H9 (cell line): Measurements from ENCODE around the gene ANXA1. TPM values are rescaled to one million over a fixed set of nuclear protein-coding genes. Genes with fewer than 3 reads are reported as not detected.

Experiments
- DNase-seq: peaks from one replicate; pipeline ENCODE4 v3.0.0-alpha.2; 2017
- H2AFZ ChIP-seq: one replicate; pipeline ENCODE4 v1.6.1; 2013; ENCODE audit warnings: mild to moderate bottlenecking, low read length, control low read depth, moderate library complexity
- H2AK5ac ChIP-seq: 2 replicates; pipeline ENCODE4 v1.6.1; 2013; ENCODE audit warnings: low read length, control low read depth, mixed read lengths; ENCODE audit not compliant: insufficient read length
- H2BK120ac ChIP-seq: one replicate; pipeline ENCODE4 v1.6.1; 2013; ENCODE audit warnings: low read depth, mild to moderate bottlenecking, low read length, control low read depth, inconsistent platforms; ENCODE audit not compliant: poor library complexity, severe bottlenecking
- H2BK12ac ChIP-seq: 2 replicates; pipeline ENCODE4 v1.6.1; 2013; ENCODE audit warnings: low read length, control low read depth, mixed read lengths, low read depth; ENCODE audit not compliant: insufficient read length
- H2BK15ac ChIP-seq: 2 replicates; pipeline ENCODE4 v1.6.1; 2013; ENCODE audit warnings: low read depth, low read length, control low read depth
- H2BK20ac ChIP-seq: one replicate; pipeline ENCODE4 v1.6.1; 2013; ENCODE audit warnings: low read depth, mild to moderate bottlenecking, low read length, control low read depth, inconsistent platforms; ENCODE audit not compliant: poor library complexity, severe bottlenecking
- H2BK5ac ChIP-seq: 2 replicates; pipeline ENCODE4 v1.6.1; 2013; ENCODE audit warnings: low read length, control low read depth, mixed read lengths; ENCODE audit not compliant: insufficient read length
- H3K14ac ChIP-seq: 2 replicates; pipeline ENCODE4 v1.6.1; 2013; ENCODE audit warnings: low read length, control low read depth; ENCODE audit not compliant: insufficient read depth
- H3K18ac ChIP-seq: 2 replicates; pipeline ENCODE4 v1.6.1; 2013; ENCODE audit warnings: low read depth, mild to moderate bottlenecking, mixed read lengths, low read length, control low read depth; ENCODE audit not compliant: insufficient read length
- H3K23ac ChIP-seq: 2 replicates; pipeline ENCODE4 v1.6.1; 2013; ENCODE audit warnings: low read length, control low read depth, mixed read lengths, low read depth; ENCODE audit not compliant: insufficient read length
- H3K23me2 ChIP-seq: 2 replicates; pipeline ENCODE4 v1.6.1; 2013; ENCODE audit warnings: low read depth, mild to moderate bottlenecking, mixed read lengths, low read length, control low read depth; ENCODE audit not compliant: insufficient read length, poor library complexity, severe bottlenecking
- H3K27ac ChIP-seq: 2 replicates; pipeline ENCODE4 v1.5.1; 2013; ENCODE audit warnings: low read length, control low read depth, mixed read lengths, low read depth; ENCODE audit not compliant: insufficient read length
- H3K27me3 ChIP-seq: 2 replicates; pipeline ENCODE4 v1.6.1; 2013; ENCODE audit warnings: low read length, control low read depth, inconsistent platforms; ENCODE audit not compliant: insufficient read depth
- H3K4ac ChIP-seq: 2 replicates; pipeline ENCODE4 v1.6.1; 2013; ENCODE audit warnings: low read depth, mild to moderate bottlenecking, control low read depth, inconsistent platforms, low read length, moderate library complexity
- H3K4me1 ChIP-seq: 2 replicates; pipeline ENCODE4 v1.6.1; 2013; ENCODE audit warnings: low read length, control low read depth, inconsistent platforms; ENCODE audit not compliant: insufficient read depth
- H3K4me2 ChIP-seq: 2 replicates; pipeline ENCODE4 v1.6.1; 2013; ENCODE audit warnings: low read length, control low read depth, mixed read lengths; ENCODE audit not compliant: insufficient read length, insufficient read depth
- H3K56ac ChIP-seq: 2 replicates; pipeline ENCODE4 v1.6.1; 2013; ENCODE audit warnings: low read depth, mild to moderate bottlenecking, mixed read lengths, low read length, control low read depth; ENCODE audit not compliant: insufficient read length
- H3K79me1 ChIP-seq: 2 replicates; pipeline ENCODE4 v1.6.1; 2013; ENCODE audit warnings: low read depth, mild to moderate bottlenecking, moderate library complexity, low read length, control low read depth, inconsistent platforms; ENCODE audit not compliant: insufficient read depth, poor library complexity, severe bottlenecking
- H3K79me2 ChIP-seq: 2 replicates; pipeline ENCODE4 v1.6.1; 2013; ENCODE audit warnings: low read length, control low read depth, inconsistent platforms; ENCODE audit not compliant: insufficient read depth
- H3K9ac ChIP-seq: 2 replicates; pipeline ENCODE4 v1.6.1; 2013; ENCODE audit warnings: low read length, control low read depth, mixed read lengths; ENCODE audit not compliant: insufficient read length; ENCODE audit errors: extremely low read depth
- H3K9me3 ChIP-seq: one replicate; pipeline ENCODE4 v1.6.1; 2013; ENCODE audit warnings: low read depth, low read length, inconsistent platforms; ENCODE audit not compliant: control insufficient read depth
- H3T11ph ChIP-seq: one replicate; pipeline ENCODE4 v1.6.1; 2013; ENCODE audit warnings: mild to moderate bottlenecking, low read length, control low read depth, inconsistent platforms
- H4K20me1 ChIP-seq: one replicate; pipeline ENCODE4 v1.6.1; 2013; ENCODE audit not compliant: control insufficient read depth, insufficient read length, insufficient read depth
- H4K5ac ChIP-seq: 2 replicates; pipeline ENCODE4 v1.6.1; 2013; ENCODE audit warnings: low read depth, mild to moderate bottlenecking, mixed read lengths, low read length, control low read depth; ENCODE audit not compliant: insufficient read length
- H4K8ac ChIP-seq: replicated peaks from 2 replicates; pipeline ENCODE4 v1.6.1; 2013; ENCODE audit warnings: low read length, control low read depth, mixed read lengths, low read depth; ENCODE audit not compliant: insufficient read length
- H4K91ac ChIP-seq: 2 replicates; pipeline ENCODE4 v1.6.1; 2013; ENCODE audit warnings: low read depth, mild to moderate bottlenecking, moderate library complexity, mixed read lengths, low read length, control low read depth; ENCODE audit not compliant: insufficient read length
- H3K27ac Mint-ChIP-seq, 3 experiments: 2 replicates in 2 of 3; 3 replicates in 1 of 3; pipeline ENCODE4 v1.8.0; 2020 to 2021; ENCODE audit warnings: mixed read lengths in 3 of 3, mild to moderate bottlenecking in 1 of 3, moderate library complexity in 1 of 3
- H3K27me3 Mint-ChIP-seq: 2 replicates; pipeline ENCODE4 v1.8.0; 2021; ENCODE audit warnings: low read depth, mild to moderate bottlenecking, moderate library complexity, mixed read lengths
- H3K36me3 Mint-ChIP-seq, 3 experiments: 2 replicates in 2 of 3; 3 replicates in 1 of 3; pipeline ENCODE4 v1.8.0; 2020 to 2021; ENCODE audit warnings: low read depth in 3 of 3, mixed read lengths in 3 of 3; ENCODE audit not compliant: insufficient read depth in 1 of 3
- H3K4me1 Mint-ChIP-seq, 2 experiments: 2 replicates each; pipeline ENCODE4 v1.8.0; 2020; ENCODE audit warnings: mixed read lengths in 2 of 2
- H3K4me3 Mint-ChIP-seq, 2 experiments: 2 replicates in 1 of 2; 3 replicates in 1 of 2; pipeline ENCODE4 v1.8.0; 2020 to 2021; ENCODE audit warnings: mild to moderate bottlenecking in 2 of 2, mixed read lengths in 2 of 2, moderate library complexity in 1 of 2
- H3K9me3 Mint-ChIP-seq, 2 experiments: 2 replicates in 1 of 2; 3 replicates in 1 of 2; pipeline ENCODE4 v1.8.0; 2020; ENCODE audit warnings: mild to moderate bottlenecking in 2 of 2, mixed read lengths in 2 of 2, moderate library complexity in 1 of 2
- WGBS: extraction: QIAGEN DNeasy Blood & Tissue Kit; methylation state at CpG from one replicate; pipeline ENCODE4 v1.1.7; 2013; ENCODE audit warnings: missing lambda C conversion rate, low lambda C conversion rate, mixed read lengths; ENCODE audit not compliant: insufficient read length; ENCODE audit errors: extremely low coverage; 5-methylcytosine and 5-hydroxymethylcytosine counted together
- total RNA-seq: library from RNA; stranded (reverse); gene quantifications from 2 replicates; pipeline ENCODE4 v1.2.1, GENCODE V29; 2021
- TF ChIP-seq, protein P1 (sequence below): fragments of 200-600 bp; sonication (generic); conservative IDR thresholded peaks from 3 replicates; pipeline ENCODE4 v1.8.0; 2021; ENCODE audit warnings: antibody characterized with exemption, mild to moderate bottlenecking

The ANXA1 gene
- total RNA-seq, 1 experiment from 2014 or later, result 3.5 TPM

DNA sequence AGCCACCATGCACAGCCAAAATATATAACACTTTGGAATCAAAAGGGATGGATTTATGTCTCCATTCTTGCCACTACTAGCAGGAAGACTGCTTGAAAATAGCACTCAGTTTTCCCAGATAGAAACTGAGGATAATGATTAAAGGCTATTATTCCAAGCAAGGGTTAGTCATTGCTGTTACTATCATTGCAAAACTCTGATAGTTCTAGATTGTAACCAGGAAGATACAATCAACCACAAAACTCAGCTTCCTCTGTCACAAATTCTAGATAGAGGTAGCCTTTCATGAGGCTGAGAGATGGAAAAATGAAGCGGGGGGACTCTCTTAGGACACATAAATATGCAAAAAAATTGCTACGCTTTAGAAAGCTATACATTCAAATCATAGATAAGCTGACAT, 3.1 kb downstream of the ANXA1 start:
- H3K36me3 Mint-ChIP-seq, result no peaks in the 10 kb centered on the region

More for the DNA sequence above, 3.1 kb downstream of the ANXA1 start:
- no peak overlapping the region for H3K27ac ChIP-seq
- no peak overlapping the region for H3K23ac ChIP-seq
- DNase-seq, result no peak
- no peak overlapping the region for H3K4me2 ChIP-seq
- no peak overlapping the region for H4K91ac ChIP-seq
- no peak overlapping the region for H2AK5ac ChIP-seq
- no peaks in the 10 kb centered on the region for H3K27me3 ChIP-seq
- no peak overlapping the region for H2BK15ac ChIP-seq
- no peaks in the 10 kb centered on the region for H3K79me2 ChIP-seq
- no peak overlapping the region for H2AFZ ChIP-seq
- H3K9ac ChIP-seq, result no peak overlapping the region
- no peak overlapping the region for H3T11ph ChIP-seq
- H2BK5ac ChIP-seq, result no peak overlapping the region
- Mint-ChIP-seq H3K4me1 (peaks cover 46% of the 10 kb centered on the region in 2 experiments), H3K9me3 (no peaks in the 10 kb centered on the region; a peak in 1 of 5 replicates), H3K27me3 (no peaks in the 10 kb centered on the region), H3K27ac (no peak overlapping the region), H3K4me3 (no peak overlapping the region)
- H3K23me2 ChIP-seq, result no peaks in the 10 kb centered on the region
- no peak overlapping the region for H4K8ac ChIP-seq
- no CpG with 5 or more reads among the region's 2 CpGs for WGBS
- no peaks in the 10 kb centered on the region for H4K20me1 ChIP-seq
- no peaks in the 10 kb centered on the region; the same call in 1 of the 2 replicates for H3K4me1 ChIP-seq
- no peak overlapping the region for H2BK120ac ChIP-seq
- H3K18ac ChIP-seq, result no peak overlapping the region
- H3K4ac ChIP-seq, result no peak overlapping the region
- no peaks in the 10 kb centered on the region for H3K9me3 ChIP-seq
- no peak overlapping the region for H3K56ac ChIP-seq
- no peak overlapping the region for H2BK12ac ChIP-seq
- no peak overlapping the region for H2BK20ac ChIP-seq
- H4K5ac ChIP-seq, result no peak overlapping the region
- H3K14ac ChIP-seq, result no peak overlapping the region
- H3K79me1 ChIP-seq, result no peaks in the 10 kb centered on the region
- TF ChIP-seq, protein P1, sequence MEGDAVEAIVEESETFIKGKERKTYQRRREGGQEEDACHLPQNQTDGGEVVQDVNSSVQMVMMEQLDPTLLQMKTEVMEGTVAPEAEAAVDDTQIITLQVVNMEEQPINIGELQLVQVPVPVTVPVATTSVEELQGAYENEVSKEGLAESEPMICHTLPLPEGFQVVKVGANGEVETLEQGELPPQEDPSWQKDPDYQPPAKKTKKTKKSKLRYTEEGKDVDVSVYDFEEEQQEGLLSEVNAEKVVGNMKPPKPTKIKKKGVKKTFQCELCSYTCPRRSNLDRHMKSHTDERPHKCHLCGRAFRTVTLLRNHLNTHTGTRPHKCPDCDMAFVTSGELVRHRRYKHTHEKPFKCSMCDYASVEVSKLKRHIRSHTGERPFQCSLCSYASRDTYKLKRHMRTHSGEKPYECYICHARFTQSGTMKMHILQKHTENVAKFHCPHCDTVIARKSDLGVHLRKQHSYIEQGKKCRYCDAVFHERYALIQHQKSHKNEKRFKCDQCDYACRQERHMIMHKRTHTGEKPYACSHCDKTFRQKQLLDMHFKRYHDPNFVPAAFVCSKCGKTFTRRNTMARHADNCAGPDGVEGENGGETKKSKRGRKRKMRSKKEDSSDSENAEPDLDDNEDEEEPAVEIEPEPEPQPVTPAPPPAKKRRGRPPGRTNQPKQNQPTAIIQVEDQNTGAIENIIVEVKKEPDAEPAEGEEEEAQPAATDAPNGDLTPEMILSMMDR, result no peak
